HL-60/S4 treated with phorbol 12-myristate 13-acetate at 8.2 ng/mL for 4 days and 3 days (cell line): Measurements from ENCODE around the gene STIM1.
"Not testable (repeated sequence)": the region's sequence is repeated elsewhere in the genome, so short reads cannot be mapped to it uniquely, and the experiment has no call there.

Experiments used
- in situ Hi-C: fragments of 300-500 bp; cut with MboI; formaldehyde crosslinking; loops from 2 replicates; pipeline ENCODE4 v1.15.0; 2022; ENCODE audit warnings: low sequenced_read_pairs

The STIM1 gene

GRCh38 chr11:3971756-3972404 lies 116.4 kb downstream of the STIM1 start:
- in situ Hi-C loops: no loop called here

GRCh38 chr11:3972431-3972830 lies 117.0 kb downstream of the STIM1 start:
- in situ Hi-C loops: no loop called here

- in situ Hi-C loops: no loop called here
Measured at GRCh38 chr11:3977078-3977477, 121.6 kb downstream of the STIM1 start.

- in situ Hi-C loops: no loop called here
Measured at GRCh38 chr11:3981084-3981633, 125.7 kb downstream of the STIM1 start.

GRCh38 chr11:3982431-3982830 lies 127.0 kb downstream of the STIM1 start:
- in situ Hi-C loops: no loop called here

GRCh38 chr11:3983101-3983500 lies 127.6 kb downstream of the STIM1 start:
- in situ Hi-C loops: no loop called here

GRCh38 chr11:3984896-3985295 lies 129.4 kb downstream of the STIM1 start:
- in situ Hi-C loops: no loop called here

- in situ Hi-C loops: no loop called here
Measured at GRCh38 chr11:3985631-3986030, 130.2 kb downstream of the STIM1 start.

- in situ Hi-C loops: no loop called here
Measured at GRCh38 chr11:3986301-3986700, 130.8 kb downstream of the STIM1 start.

GRCh38 chr11:3989276-3989920 lies 133.9 kb downstream of the STIM1 start:
- in situ Hi-C loops: no loop called here

- in situ Hi-C loops: no loop called here
Measured at GRCh38 chr11:3989921-3990290, 134.4 kb downstream of the STIM1 start.

- in situ Hi-C loops: no loop called here
Measured at GRCh38 chr11:3990406-3990805, 134.9 kb downstream of the STIM1 start.

GRCh38 chr11:3992964-3993363 lies 137.5 kb downstream of the STIM1 start:
- in situ Hi-C loops: no loop called here

- in situ Hi-C loops: no loop called here
Measured at GRCh38 chr11:3994030-3994640, 138.7 kb downstream of the STIM1 start.

GRCh38 chr11:3995307-3995706 lies 139.8 kb downstream of the STIM1 start:
- in situ Hi-C loops: no loop called here

GRCh38 chr11:3995949-3996554 lies 140.6 kb downstream of the STIM1 start:
- in situ Hi-C loops: no loop called here

- in situ Hi-C loops: no loop called here
Measured at GRCh38 chr11:3996651-3997050, 141.2 kb downstream of the STIM1 start.

- in situ Hi-C loops: not testable (repeated sequence)
Measured at GRCh38 chr11:4004753-4005152, 149.3 kb downstream of the STIM1 start.

- in situ Hi-C loops: no loop called here
Measured at GRCh38 chr11:4006946-4007680, 151.6 kb downstream of the STIM1 start.

- in situ Hi-C loops: no loop called here
Measured at GRCh38 chr11:4008116-4008515, 152.7 kb downstream of the STIM1 start.

GRCh38 chr11:4016602-4017001 lies 161.1 kb downstream of the STIM1 start:
- in situ Hi-C loops: not testable (repeated sequence)
